ENCODE data around the gene OR2K2.
"Not testable (repeated sequence)": the region's sequence is repeated elsewhere in the genome, so short reads cannot be mapped to it uniquely, and the experiment has no call there.

DNA sequence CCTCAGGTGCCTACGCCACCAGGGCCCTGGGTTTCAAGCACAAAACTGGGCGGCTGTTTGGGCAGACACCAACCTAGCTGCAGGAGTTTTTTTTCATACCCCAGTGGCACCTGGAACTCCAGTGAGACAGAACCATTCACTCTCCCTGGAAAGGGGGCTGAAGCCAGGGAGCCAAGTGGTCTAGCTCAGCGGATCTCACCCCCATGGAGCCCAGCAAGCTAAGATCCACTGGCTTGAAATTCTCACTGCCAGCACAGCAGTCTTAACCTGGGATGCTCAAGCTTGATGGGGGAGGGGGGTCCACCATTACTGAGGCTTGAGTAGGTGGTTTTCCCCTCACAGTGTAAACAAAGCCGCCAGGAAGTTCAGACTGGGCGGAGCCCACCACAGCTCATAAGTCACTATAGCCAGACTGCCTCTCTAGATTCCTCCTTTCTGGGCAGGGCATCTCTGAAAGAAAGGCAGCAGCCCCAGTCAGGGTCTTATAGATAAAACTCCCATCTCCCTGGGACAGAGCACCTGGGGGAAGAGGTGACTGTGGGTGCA is 4.4 kb upstream of the OR2K2 start:
- TF ChIP-seq, protein P1, sequence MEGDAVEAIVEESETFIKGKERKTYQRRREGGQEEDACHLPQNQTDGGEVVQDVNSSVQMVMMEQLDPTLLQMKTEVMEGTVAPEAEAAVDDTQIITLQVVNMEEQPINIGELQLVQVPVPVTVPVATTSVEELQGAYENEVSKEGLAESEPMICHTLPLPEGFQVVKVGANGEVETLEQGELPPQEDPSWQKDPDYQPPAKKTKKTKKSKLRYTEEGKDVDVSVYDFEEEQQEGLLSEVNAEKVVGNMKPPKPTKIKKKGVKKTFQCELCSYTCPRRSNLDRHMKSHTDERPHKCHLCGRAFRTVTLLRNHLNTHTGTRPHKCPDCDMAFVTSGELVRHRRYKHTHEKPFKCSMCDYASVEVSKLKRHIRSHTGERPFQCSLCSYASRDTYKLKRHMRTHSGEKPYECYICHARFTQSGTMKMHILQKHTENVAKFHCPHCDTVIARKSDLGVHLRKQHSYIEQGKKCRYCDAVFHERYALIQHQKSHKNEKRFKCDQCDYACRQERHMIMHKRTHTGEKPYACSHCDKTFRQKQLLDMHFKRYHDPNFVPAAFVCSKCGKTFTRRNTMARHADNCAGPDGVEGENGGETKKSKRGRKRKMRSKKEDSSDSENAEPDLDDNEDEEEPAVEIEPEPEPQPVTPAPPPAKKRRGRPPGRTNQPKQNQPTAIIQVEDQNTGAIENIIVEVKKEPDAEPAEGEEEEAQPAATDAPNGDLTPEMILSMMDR (conservative IDR thresholded peaks at IDR 0.05; ENCODE audit: low read depth in 2 of 2), result not testable (repeated sequence)
- not testable (repeated sequence) for TF ChIP-seq EZH2 (IDR thresholded peaks at IDR 0.05; ENCODE audit: low read depth, unreplicated experiment); POLR2AphosphoS5 (IDR thresholded peaks at IDR 0.05; ENCODE audit: low read depth)
- TF ChIP-seq, protein P2, sequence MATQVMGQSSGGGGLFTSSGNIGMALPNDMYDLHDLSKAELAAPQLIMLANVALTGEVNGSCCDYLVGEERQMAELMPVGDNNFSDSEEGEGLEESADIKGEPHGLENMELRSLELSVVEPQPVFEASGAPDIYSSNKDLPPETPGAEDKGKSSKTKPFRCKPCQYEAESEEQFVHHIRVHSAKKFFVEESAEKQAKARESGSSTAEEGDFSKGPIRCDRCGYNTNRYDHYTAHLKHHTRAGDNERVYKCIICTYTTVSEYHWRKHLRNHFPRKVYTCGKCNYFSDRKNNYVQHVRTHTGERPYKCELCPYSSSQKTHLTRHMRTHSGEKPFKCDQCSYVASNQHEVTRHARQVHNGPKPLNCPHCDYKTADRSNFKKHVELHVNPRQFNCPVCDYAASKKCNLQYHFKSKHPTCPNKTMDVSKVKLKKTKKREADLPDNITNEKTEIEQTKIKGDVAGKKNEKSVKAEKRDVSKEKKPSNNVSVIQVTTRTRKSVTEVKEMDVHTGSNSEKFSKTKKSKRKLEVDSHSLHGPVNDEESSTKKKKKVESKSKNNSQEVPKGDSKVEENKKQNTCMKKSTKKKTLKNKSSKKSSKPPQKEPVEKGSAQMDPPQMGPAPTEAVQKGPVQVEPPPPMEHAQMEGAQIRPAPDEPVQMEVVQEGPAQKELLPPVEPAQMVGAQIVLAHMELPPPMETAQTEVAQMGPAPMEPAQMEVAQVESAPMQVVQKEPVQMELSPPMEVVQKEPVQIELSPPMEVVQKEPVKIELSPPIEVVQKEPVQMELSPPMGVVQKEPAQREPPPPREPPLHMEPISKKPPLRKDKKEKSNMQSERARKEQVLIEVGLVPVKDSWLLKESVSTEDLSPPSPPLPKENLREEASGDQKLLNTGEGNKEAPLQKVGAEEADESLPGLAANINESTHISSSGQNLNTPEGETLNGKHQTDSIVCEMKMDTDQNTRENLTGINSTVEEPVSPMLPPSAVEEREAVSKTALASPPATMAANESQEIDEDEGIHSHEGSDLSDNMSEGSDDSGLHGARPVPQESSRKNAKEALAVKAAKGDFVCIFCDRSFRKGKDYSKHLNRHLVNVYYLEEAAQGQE (IDR thresholded peaks at IDR 0.05; ENCODE audit: unreplicated experiment), result not testable (repeated sequence)

All from GM23338 (cell line).